ENCODE measurements around the gene PTPRT. TPM values are rescaled to one million over a fixed set of nuclear protein-coding genes. Genes with fewer than 3 reads are reported as not detected.

The PTPRT gene
- total RNA-seq, 2 donors from 2014 or later, result 0.20 to 0.52 TPM

DNA sequence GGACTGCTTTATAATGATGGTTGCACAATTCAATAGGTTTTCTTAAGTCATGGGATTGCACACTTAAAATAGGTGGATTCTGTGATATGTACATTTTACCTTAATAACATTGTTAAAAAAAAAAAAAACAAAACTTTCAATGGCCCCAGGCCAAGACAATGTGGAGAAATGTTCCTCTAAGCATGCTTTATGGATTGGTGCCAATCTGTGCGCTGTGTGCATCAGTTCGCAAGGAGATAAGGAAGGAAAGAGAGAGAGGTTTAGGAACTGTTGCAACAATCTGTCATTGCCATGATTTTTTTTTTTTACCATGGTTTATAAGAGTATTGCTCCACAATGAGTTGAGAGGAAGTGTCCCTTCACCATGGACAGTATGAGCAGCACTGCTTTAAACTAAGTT, 399.6 kb downstream of the PTPRT start:
- DNase-seq, result no peak

DNA sequence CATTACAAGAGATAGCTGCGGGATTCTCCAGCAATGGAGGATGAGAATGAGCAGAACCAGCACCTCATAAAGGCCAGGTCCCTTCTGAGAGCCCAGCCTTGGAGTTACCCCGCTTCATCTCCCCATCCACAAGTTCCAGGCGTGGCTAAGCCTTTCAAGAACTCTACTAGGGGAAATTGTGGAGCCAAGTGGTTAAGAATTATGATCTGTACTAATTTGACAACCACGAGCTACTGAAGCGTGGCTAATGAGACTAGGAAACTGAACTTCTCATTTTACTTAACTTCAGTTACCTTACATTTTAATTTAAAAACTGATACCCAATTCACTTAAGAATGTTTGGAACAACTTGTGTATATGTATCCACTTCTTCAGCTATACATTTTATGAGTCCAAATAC, 401.0 kb downstream of the PTPRT start:
- intact Hi-C loops (cut with DNase I, micrococcal nuclease), result no loop called here

More for the DNA sequence above, 399.6 kb downstream of the PTPRT start:
- ATAC-seq, result no peak
- intact Hi-C loops (cut with DNase I, micrococcal nuclease), result no loop called here

DNA sequence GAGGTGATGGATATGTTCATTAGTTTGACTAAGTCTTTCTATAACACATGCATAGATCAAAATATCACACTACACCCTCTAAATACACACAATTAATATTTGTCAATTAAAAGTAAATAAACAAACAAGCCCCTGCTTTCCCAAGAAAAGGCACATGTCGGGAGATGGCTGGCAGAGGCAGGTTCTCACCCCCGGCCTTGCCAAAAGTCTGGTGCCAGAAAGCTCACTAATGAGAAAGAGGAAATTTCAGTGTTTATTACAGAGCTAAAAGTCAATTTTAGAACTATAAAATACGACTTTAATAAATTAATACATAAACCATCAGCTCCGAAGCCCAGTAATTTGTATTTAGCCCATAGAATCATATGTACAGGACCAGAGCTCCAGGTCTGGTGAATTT, 404.7 kb downstream of the PTPRT start:
- ATAC-seq, result no peak
- intact Hi-C loops (cut with DNase I, micrococcal nuclease), result no loop called here

More for the DNA sequence above, 401.0 kb downstream of the PTPRT start:
- DNase-seq (no peak), ATAC-seq (no peak)

DNA sequence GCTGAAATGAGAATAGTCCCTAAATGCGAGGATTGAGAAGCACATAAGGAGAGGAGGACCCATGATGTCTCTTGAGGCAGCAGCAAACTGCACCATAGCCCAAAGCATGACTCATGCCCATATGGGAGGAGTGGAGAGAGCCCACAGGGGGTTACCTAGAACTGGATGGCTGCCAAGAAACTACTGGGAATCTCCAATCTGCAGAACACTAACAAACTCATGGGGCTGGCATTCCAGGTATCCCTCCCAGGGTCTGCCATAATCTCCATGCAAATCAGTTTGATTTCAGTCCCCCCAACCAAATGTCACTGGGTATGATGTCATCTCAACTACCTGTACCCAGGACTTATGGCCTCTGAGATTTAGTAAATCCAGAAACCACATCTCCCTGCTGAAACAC, 410.5 kb downstream of the PTPRT start:
- intact Hi-C loops (cut with DNase I, micrococcal nuclease), result no loop called here
- DNase-seq (no peak), ATAC-seq (no peak)

More for the DNA sequence above, 404.7 kb downstream of the PTPRT start:
- no peak for DNase-seq

DNA sequence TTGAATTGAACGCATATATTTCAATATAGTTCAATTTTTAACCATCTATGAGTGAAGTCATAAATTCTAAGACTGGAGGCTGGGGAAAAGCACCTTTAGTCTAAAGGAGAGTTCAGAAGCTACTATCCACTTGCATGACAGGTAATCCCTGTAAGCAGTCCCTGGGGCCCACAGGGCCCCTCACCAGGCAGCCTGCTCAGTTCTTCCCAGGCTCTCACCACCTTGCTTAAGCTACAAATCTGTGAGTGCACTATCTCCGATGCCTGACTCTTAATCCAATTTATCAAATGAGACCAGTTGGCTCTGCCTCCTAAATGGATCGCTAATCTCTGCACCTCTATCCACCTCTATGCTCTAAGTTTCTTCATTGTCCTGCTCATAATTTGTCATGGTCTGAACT, 413.8 kb downstream of the PTPRT start:
- intact Hi-C loops (cut with DNase I, micrococcal nuclease), result no loop called here
- ATAC-seq, result no peak
- DNase-seq, result no peak

DNA sequence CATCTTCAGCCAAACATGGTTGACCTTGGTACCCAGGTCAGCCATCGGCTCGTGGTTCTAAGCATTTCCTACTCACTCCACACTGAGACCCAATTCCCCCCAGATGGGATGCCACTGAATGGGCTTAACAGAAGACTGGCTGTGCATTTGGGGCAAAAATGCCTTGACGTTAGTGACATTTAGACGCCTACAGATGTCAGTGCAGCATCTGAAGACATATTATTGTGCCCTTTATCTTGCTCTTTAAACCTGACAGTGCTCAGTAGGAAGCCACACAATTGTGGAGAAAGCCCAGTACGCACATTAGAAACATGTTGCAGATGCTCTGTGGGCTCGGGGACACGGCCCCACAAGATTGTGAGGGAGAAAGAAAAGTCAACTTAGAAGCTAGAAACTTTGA, 414.7 kb downstream of the PTPRT start:
- ATAC-seq (no peak), DNase-seq (no peak)
- intact Hi-C loops (cut with DNase I, micrococcal nuclease), result no loop called here

DNA sequence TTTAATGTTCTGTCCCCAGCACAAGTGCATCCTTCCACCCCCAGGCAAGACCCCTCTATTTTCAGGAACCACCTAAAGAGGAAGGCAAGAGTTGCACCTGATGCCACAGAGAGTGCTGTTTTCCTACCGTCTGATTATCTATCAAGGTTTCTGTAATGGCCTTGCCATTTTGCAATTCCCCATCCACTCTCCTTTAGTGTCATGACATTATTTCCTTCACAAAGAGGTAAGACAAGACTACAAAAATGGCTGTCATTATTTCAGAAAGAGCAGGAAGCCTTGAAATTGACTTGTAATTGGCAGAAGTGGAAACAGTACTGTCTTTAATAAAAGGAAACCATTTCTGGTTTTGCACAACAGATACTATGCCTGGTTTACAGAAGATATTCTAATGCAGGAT, 426.7 kb downstream of the PTPRT start:
- DNase-seq (no peak), ATAC-seq (no peak)
- intact Hi-C loops (cut with DNase I, micrococcal nuclease), result no loop called here

DNA sequence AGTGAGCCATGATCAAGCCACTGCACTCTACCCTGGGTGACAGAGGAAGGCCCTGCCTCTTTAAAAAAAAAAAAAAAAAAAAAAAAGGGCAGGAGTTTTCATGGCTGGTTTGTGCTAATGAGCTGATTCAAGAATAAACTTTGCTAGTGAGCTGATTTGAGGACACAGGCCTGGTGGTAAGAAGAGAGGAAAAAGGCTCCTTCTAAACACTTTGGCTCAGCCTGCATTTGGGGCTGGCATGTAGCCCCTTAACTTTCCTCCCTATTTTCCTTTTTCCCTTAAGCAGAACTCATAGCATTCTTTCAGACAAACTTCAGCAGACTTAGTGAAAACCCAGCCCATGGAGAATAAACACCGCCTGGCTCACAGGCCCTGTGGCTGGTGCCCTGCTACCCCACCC, 432.7 kb downstream of the PTPRT start:
- DNase-seq (no peak), ATAC-seq (no peak)
- intact Hi-C loops (cut with DNase I, micrococcal nuclease), result no loop called here

DNA sequence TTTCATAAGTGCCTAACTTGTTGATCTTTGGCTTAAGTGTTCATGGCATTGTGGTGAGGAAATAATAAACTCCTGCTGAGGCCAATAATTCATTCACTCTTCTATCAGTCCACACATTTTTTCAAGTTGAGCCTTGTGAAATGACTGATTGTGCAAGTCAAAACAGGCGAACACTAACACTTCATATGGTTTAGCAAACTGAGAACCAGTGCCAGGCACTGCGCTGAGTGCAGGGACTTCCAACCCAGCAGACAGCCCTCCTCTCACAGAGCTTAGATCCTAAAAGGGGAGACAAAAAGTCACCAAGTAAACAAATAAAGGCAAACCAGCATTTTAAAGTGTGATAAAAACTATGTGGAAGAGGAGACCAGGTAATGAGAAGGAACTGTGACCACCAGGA, 435.0 kb downstream of the PTPRT start:
- DNase-seq, result no peak
- intact Hi-C loops (cut with DNase I, micrococcal nuclease), result no loop called here

DNA sequence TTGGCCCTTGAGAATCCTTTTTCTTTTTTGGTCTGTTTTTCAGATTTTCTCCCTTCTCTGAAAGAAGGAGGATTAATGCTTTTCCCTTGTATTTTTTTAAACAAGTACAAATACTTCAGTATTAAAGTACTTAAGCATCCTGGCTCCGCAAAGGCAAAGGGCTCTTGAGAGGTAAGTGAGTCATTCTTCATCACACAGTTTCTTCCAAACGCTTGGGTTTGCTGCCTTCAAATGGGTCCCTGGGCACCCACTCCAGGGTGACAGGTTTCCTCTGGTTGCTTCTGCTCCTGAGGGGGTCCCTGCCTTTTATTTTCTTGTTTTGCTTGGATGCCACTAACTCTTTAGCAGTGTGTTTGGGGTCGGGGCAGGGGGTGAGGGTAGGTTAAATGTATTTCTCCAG, 437.1 kb downstream of the PTPRT start:
- no peak for DNase-seq
- intact Hi-C loops (cut with DNase I, micrococcal nuclease), result no loop called here
- no peak for ATAC-seq

More for the DNA sequence above, 435.0 kb downstream of the PTPRT start:
- ATAC-seq, result no peak

DNA sequence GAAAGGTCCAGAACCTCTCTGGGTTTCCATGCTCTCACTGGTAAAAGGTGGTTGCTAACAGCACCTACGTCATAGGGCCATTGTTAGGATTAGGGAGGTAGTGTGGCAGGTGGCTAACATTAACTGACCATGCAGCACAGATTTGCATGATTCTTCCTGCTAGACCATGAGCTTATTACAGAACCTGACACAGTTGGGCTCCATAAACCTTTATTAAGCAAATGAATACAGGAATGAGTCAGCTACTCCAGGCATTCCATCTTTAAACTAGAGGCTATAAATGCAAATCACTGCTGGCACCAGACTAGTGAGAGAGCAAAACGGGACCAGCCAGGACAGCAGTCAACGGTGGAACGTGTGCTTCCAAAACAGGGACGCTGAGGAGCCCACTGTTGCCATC, 440.1 kb downstream of the PTPRT start:
- no peak for DNase-seq
- no peak for ATAC-seq
- intact Hi-C loops (cut with DNase I, micrococcal nuclease), result no loop called here

DNA sequence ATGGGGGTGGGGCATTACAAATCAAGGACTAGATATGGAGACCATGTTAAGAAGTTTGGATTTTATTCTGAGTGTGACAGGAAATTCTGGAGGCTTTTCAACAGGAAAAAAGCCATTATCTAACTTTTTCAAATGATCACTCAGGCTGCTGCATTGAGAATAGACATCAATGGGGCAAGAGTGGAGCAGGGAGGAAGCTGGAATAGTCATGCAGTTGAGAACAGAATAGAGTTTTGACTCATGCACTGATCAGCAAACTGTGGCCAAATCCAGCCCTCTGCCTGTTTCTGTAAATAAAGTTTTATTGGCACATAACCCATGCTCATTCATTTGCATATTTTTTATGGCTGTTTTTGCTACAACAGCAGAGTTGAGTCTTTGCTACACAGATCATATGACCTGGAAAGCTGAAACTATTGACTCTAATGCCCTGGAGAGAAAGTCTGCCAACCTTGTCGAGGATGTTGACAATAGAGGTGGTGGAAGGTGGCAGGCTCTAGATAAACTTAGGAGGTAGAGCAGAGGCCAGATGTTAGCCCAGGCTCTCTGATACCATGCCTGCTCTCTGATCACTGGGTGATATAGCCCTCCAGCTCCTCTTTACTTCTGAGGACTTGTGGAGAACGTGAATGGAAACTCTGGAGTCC, 441.8 kb downstream of the PTPRT start:
- intact Hi-C loops (cut with DNase I, micrococcal nuclease), result no loop called here
- no peak for DNase-seq
- ATAC-seq, result no peak

DNA sequence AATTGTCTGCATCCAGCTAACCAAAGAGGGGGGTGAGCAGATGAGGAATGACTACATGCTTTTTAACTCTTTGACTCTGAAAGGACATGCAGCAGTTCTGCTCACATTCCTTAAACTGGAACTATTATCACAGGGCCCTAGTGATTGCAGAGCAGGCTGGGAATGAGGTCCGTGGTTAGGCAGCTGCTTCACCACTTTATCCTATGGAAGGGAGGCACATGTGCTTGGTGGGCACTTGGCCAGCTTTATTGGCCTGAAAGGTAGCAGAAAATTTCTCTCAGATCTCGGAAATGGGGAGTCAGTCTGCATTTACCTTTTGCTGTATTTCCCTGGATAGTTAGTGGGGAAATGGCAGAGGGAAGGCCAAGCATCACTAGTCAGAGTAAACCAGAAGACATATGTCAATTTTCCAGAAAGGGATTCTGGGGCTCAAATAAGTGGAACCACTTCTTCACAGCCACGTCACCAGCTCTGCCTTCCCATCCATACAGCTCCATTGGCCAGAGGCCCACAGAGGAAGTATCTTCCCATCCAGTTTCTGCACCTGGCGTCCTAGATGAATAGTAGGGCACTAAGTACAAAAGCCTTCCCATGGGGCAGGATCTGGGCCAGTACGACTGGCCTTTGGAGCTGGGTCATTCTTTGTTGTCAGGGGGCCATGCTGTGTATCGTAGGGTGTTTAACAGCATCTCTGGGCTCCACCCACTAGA, 444.8 kb downstream of the PTPRT start:
- ATAC-seq, result no peak
- intact Hi-C loops (cut with DNase I, micrococcal nuclease), result no loop called here

DNA sequence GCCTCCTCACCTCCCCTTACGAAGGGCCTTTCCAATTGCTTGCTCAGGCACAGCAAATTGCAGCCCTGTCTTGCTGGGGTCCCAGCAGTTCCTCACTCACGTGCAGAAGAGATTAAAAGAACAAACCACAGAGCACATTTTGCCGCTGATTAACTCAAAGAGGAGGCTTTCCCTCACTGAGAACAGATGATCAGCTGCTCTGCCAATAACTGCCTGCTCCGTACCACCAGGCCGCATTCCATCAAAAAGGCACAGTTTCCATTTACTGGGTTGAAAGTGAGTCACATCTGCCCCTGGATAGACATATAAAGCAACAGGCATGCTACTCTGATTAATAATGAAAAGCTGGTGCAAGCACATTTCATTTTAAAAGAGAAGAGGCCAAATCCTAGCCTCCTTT, 446.8 kb downstream of the PTPRT start:
- intact Hi-C loops (cut with DNase I, micrococcal nuclease), result no loop called here
- DNase-seq (no peak), ATAC-seq (no peak)

More for the DNA sequence above, 444.8 kb downstream of the PTPRT start:
- DNase-seq, result no peak

DNA sequence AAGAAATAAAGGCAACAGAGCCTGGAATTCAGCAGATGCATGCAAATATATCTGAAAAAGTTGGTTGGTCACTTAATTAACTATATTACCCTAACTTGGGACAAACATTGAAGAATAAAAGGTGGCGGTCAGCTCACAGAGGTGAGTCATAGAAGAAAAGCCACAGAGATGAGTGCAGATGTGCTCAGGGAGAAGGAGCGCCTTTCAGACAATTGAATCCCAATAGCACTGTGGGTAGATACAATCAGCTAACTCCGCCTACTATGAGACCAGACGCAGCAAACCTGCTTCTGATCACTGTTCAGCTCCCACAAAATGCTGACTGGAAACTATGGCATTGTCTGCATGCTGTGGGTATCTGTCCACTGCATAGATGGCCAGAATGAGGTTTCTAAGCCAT, 447.8 kb downstream of the PTPRT start:
- no peak for ATAC-seq
- no peak for DNase-seq
- intact Hi-C loops (cut with DNase I, micrococcal nuclease), result no loop called here

DNA sequence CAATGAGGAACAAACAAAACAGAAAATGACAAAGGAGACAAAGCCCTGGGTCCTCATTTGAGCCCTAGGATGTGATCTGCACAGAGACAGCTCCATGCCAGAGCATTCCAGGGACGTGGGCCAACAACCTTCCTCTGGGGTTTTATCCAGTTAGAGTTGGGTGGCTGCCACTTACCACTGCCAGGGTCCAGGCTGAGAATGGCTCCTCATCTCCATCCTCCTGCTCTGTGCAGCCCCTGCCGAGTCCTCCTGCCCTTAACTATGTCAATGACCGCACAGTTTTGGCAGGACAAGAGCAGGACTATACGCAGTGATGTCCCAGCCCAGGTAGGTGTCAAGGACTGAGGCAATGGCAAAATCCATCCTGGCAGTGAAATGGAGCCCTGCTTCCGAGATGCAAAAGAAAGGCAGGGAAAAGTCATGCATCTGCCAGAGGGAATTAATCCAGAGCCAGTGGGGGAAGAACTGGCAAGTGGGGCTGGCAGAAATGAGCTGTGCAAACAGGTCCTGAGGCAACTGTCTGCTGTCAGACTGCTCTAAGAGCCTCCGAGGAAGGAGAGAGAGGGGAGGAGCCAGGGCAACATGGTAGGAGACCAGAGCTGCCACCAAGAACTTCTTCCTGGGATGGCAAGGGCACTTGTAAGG, 449.4 kb downstream of the PTPRT start:
- DNase-seq (no peak), ATAC-seq (no peak)
- intact Hi-C loops (cut with DNase I, micrococcal nuclease), result no loop called here

DNA sequence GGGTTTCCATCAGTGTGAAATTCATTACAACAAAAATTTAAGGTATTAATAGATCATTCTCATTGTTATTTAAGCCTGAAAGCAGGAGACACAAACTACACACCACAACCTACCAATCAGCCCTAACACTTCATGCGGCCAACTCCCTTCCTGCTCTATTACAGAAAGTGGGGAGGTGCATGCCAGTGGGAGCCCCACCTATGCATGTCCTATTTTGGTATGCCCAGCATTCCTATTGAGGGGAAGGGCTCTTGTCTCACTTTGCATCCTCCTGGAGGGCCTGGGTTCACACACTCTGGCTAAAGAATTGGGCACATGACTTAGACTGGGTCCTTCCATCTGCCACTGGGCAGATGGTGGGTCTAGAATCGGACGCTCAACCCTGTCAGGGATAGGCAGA, 450.0 kb downstream of the PTPRT start:
- no peak for DNase-seq
- intact Hi-C loops (cut with DNase I, micrococcal nuclease), result no loop called here
- ATAC-seq, result no peak

DNA sequence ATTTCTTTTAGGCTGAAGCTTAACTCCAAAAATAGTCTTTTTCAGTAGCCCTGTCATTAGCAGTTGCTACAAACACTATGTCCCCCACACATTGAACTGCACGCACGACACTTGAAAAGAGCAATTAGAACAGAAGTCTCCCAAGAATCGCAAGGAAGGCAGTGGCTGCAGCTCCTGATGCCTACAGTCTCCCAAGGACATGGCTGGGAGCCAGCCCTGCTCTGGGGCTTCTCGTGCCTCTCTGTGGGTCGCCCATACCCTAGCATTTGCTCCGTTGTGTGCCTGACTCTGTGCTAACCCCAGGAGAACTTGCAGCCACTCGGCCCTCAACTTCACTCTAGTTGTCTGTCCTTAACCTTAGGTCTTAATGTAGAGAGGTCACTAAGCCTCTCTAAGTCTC, 454.2 kb downstream of the PTPRT start:
- no peak for DNase-seq
- intact Hi-C loops (cut with DNase I, micrococcal nuclease), result no loop called here
- ATAC-seq, result no peak

DNA sequence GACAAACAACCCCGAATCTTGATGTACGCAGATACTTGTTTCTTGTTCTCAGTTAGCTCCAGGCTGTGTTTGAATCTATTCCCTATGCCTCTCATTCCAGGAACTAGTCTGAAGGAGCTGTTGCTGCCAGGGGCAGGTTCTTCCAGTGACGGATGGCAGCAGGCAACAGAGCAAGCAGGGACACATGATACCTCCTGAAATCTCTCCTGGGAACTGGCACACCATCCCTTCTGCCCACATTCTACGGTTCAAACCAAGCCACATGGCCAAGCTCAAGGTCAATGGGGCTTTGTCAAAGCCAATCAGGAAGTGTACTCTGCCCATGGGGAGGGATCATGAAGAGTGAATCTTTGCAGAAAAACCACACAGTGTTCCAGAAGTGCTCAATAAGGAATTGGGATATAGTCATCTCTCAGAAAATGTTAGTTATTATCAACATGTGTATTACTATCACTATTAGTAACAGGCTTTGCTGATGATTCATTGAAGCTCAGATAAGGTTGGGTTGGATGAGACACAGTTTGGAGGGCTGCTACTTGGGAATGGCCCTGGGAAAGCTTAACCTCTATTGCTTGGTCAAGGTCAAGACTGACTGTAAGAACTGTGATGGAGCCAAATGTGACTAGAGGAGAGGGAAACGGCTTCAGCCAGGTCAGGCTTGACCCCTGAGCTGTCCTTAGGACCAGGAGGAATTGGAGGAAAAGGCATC, 454.9 kb downstream of the PTPRT start:
- intact Hi-C loops (cut with DNase I, micrococcal nuclease), result no loop called here
- no peak for DNase-seq
- no peak for ATAC-seq

DNA sequence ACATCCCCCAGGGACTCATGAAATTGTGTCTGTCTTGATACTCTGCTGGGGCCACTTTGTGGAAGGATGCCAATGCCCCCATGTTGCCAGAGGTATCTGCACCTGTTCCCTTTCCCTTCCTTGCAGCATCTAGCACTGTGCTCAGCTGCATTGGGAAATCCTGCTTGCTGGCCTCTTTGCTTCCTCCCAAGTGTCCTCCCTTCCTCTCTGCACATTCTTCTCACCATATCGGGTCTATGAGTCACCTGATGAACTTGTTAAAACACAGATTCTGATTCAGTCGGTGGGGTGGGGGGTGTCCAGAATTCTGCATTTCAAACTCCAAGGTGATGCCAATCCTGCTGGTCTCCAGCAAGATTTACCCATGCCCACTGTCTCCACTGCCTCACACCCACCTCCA, 467.8 kb downstream of the PTPRT start:
- ATAC-seq (no peak), DNase-seq (no peak)
- intact Hi-C loops (cut with DNase I, micrococcal nuclease), result no loop called here
